ACHN (cell line): ENCODE results near the gene TIPIN.
"Not testable (repeated sequence)": the region's sequence is repeated elsewhere in the genome, so short reads cannot be mapped to it uniquely, and the experiment has no call there.

ENCODE experiments used
- DNase-seq: peaks from one replicate; pipeline ENCODE4 v3.0.0-alpha.2; 2015
- in situ Hi-C: cut with HindIII; loops from 2 replicates; pipeline ENCODE4 v1.10.0; 2017; ENCODE audit warnings: low sequenced_read_pairs, low pct_ligation_motif_present, low pct_unique_long_range_greater_than_20kb

TIPIN gene

GRCh38 chr15:66356359-66357236 lies at the start of gene TIPIN:
Gene TIPIN, minus strand, starts transcription at chr15:66356685. Its CDS starts 3,738 bp downstream, at chr15:66352947.
- in situ Hi-C loops, result no loop called here
- peak; percentile 95 for DNase-seq

- no peak for DNase-seq
- in situ Hi-C loops, result no loop called here
These were observed 49.1 kb upstream of the TIPIN start for GRCh38 chr15:66405615-66406014.

GRCh38 chr15:66405007-66405406 lies 48.5 kb upstream of the TIPIN start:
- in situ Hi-C loops, result no loop called here
- DNase-seq, result no peak

GRCh38 chr15:66404532-66404931 lies 48.0 kb upstream of the TIPIN start:
- in situ Hi-C loops, result no loop called here
- DNase-seq, result no peak

GRCh38 chr15:66404122-66404521 lies 47.6 kb upstream of the TIPIN start:
- DNase-seq, result no peak
- in situ Hi-C loops, result no loop called here

- DNase-seq, result no peak
- in situ Hi-C loops, result no loop called here
These were observed 46.8 kb upstream of the TIPIN start for GRCh38 chr15:66403323-66403722.

- DNase-seq, result no peak
- in situ Hi-C loops, result no loop called here
These were observed 46.3 kb upstream of the TIPIN start for GRCh38 chr15:66402761-66403284.

- peak; percentile 15 for DNase-seq
- in situ Hi-C loops, result no loop called here
These were observed 44.9 kb upstream of the TIPIN start for GRCh38 chr15:66401130-66402021.

- no peak for DNase-seq
- in situ Hi-C loops, result no loop called here
These were observed 43.9 kb upstream of the TIPIN start for GRCh38 chr15:66400351-66400774.

GRCh38 chr15:66399276-66399675 lies 42.8 kb upstream of the TIPIN start:
- in situ Hi-C loops, result no loop called here
- no peak for DNase-seq

GRCh38 chr15:66394915-66395314 lies 38.4 kb upstream of the TIPIN start:
- in situ Hi-C loops, result no loop called here

GRCh38 chr15:66394472-66394871 lies 38.0 kb upstream of the TIPIN start:
- DNase-seq, result no peak
- in situ Hi-C loops, result no loop called here

More at GRCh38 chr15:66394915-66395314, 38.4 kb upstream of the TIPIN start:
- DNase-seq, result no peak

GRCh38 chr15:66393037-66393436 lies 36.6 kb upstream of the TIPIN start:
- DNase-seq, in situ Hi-C loops: not testable (repeated sequence)

GRCh38 chr15:66390678-66391077 lies 34.2 kb upstream of the TIPIN start:
- in situ Hi-C loops, result no loop called here
- no peak for DNase-seq

- no peak for DNase-seq
- in situ Hi-C loops, result no loop called here
These were observed 33.4 kb upstream of the TIPIN start for GRCh38 chr15:66389859-66390381.

- no peak for DNase-seq
- in situ Hi-C loops, result no loop called here
These were observed 32.8 kb upstream of the TIPIN start for GRCh38 chr15:66389098-66389858.

- in situ Hi-C loops, result no loop called here
- no peak for DNase-seq
These were observed 32.1 kb upstream of the TIPIN start for GRCh38 chr15:66388576-66388975.

- DNase-seq, result no peak
- in situ Hi-C loops, result no loop called here
These were observed 31.5 kb upstream of the TIPIN start for GRCh38 chr15:66388043-66388363.
